GM21381 (cell line): ENCODE data around the gene ZNF771.

Source experiments
- ATAC-seq: cut with Tn5 transposase; IDR thresholded peaks from one replicate; pipeline ENCODE4 v1.9.1; 2021; ENCODE audit warnings: mild to moderate bottlenecking, moderate library complexity; ENCODE audit not compliant: unreplicated experiment

The ZNF771 gene

DNA sequence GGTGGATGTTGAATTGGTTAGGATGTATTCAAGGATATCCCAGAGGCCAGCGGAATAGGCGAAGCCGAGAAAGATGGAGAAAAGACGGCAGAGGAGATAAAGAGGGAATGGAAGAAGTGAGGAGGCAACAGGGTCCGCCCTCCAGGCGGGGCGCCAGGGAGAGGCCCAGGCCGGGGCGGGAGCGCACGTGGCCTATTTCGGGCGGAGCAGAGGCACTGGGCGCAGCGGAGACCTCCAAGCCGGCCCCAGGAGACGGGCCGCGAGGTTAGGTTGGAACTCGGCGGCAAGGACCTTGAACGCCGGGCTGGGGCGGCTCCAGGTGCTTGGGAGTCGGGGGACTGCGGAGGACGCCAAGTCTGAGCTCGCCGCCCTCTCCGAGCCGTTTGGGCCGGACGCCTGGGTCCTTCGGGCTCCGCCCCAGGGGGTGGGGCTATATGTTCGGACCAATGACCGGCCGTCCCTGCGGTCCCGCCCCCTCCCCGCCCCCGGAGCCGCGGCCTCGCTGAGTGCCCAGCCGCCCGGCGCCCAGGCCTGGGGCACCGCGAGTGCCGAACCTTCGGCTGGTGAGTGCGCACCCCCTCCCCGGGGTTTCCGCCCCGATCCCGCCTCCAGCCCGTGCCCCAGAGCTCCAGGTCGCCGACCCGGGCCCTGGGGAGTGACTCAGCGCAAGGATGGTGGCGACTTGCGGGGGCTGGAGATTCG lies at the start of gene ZNF771:
Gene ZNF771, plus strand, starts transcription at position 505 of the 702 bp plus-strand sequence. CDS start 448 bp downstream, outside the sequence.
- peak; percentile 80 for ATAC-seq

GRCh38 chr16:30357715-30358576 lies 49.5 kb upstream of the ZNF771 start:
- ATAC-seq = no peak

DNA sequence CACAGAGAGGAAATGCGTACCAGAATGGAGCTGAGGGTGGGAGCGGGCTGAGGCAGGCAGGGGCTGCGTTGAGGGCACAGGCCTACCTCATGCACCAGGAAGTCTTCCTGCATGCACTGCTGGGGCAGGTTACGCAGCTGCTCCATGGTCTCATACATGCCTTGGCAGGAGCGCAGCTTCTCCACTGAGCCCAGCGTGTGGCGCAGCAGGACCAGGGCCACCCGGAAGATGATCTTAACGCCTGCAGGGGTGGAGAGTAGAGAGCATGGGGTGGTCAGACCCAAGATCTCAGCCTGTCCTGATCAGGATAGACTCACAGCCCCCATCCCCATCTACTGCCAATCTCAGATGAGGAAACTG lies 48.8 kb upstream of the ZNF771 start:
- ATAC-seq = no peak

GRCh38 chr16:30358990-30359870 lies 48.2 kb upstream of the ZNF771 start:
- ATAC-seq = no peak

DNA sequence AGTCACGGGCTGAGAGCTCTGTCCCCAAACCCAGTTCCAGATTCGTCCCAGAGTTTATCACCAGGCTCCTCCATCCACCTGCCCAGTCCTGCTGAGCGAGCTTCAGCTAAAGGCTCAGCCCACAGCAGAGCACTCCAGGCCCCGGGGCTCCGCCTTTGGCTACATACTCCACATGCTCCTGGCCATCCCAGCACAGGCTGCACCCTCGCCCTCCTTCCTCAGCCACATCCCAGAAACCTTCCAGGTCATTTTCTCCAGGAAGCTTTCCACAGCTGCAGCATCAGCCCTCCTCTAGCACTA lies 47.6 kb upstream of the ZNF771 start:
- ATAC-seq = no peak

DNA sequence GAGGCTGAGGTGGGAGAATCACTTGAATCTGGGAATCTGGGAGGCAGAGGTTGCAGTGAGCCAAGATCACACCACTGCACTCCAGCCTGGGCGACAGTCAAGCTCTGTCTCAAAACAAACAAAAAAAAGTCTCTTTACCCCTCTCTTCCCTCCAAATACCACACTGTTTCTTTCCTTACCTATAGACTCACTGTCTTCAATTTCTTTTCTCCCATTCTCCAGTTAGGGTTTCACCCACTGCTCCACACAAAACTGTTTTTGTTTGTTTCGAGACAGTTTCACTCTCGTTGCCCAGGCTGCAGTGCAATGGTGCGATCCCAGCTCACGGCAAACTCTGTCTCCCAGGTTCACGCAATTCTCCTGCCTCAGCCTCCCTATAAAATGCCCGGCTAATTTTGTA lies 46.2 kb upstream of the ZNF771 start:
- ATAC-seq = no peak

DNA sequence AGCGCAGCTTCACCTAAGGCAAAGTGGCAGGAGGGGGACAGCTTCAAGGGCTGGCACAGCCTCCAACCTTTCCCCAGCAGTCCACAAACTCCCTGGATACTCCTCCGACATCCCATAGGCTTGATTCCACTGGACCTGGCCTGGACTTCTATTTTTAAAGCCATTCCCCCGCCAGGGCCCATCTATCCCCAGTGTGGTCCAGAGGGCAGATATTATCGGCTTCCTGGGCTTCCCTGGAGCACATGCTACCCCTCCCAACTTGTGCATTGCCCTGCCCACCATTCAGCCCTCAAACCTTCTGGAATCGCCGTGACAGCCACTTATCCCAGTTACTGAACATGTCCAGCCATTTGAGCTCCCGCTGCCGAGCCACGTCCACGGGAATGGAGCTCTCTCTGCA lies 42.2 kb upstream of the ZNF771 start:
- no peak for ATAC-seq

DNA sequence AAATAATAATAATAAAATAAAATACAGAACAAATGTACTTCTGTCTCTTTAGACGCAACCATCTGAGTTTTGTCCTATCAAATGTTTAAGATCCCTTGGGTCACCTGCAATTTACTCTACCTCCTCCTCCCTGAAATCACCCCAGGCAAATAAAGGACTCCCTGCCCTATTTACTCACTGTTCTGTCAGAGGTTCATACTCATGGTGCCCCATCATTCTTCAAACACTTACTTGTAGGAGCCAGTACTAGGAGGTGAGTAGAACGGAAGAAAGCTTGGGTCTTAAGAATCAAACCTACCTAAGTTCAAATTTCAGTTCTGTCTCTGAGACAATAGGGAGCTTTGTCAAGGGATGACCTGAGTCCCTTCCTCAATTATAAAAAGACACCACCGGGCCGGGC lies 40.9 kb upstream of the ZNF771 start:
- no peak for ATAC-seq

DNA sequence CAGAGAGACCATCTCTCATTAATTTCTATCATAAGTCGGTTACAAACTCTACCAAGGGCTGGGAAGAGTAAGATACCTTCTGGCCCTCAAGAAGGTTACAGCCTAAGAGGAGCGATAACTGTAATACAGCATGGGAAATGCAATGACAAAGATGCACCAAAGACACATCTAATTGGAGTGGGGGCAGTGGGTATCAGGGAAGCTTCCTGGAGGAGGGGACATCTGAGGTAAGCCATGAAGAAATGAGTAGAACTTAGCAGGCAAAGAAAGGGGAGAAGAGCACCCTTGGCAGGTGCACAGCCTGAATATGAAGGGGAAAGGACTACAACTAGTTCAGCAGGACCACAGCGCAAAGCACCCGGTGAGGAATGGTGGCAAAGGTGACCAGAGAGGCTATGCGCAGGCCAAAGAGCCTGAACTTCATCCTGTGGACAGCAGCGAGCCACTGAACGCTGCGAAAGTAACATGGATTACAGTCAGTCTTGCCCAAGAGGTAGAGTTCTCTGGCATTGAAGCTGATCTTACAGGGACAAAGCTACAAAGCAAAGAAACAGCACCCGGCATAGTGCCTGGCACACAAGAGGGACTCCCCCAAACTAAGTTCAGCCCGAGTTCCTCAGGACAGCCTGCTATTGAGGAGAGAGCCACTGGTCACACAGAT lies 39.9 kb upstream of the ZNF771 start:
- no peak for ATAC-seq

GRCh38 chr16:30368122-30368791 lies 39.1 kb upstream of the ZNF771 start:
- no peak for ATAC-seq

GRCh38 chr16:30368792-30369090 lies 38.7 kb upstream of the ZNF771 start:
- ATAC-seq = no peak

- ATAC-seq = no peak
These were observed 38.1 kb upstream of the ZNF771 start for GRCh38 chr16:30369091-30369937.

DNA sequence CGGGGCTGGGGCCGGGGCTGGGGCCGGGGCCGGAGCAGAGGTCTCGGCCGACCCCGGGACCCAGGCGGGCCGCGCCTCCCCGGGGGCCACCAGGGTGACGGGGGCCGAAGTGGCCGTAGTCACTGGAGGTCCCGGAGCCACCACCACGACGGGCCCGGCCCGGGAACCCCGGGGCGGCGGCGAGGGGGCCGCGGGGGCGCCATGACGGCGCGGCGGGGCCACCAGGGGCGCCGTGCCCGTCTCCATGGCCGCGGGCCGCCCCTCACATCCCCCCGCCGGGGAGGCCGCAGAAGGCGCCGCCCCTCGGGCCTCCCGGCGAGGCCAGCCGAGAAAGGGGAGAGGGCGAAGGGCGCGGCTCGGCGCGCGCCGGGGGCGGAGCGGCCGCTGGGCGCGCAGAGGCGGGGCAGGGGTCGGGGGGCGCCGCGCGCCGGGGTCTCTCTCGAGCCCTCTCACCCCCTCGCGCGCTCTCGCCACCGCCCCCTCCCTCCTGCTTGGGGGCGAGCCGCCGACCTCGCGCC lies 37.4 kb upstream of the ZNF771 start:
- ATAC-seq = peak; percentile 1

GRCh38 chr16:30370456-30371247 lies 36.8 kb upstream of the ZNF771 start, which contains the start of gene TBC1D10B:
TSS of gene TBC1D10B (minus strand) at chr16:30370494. CDS start at chr16:30370183, 311 bp downstream.
- ATAC-seq = peak; percentile 71

DNA sequence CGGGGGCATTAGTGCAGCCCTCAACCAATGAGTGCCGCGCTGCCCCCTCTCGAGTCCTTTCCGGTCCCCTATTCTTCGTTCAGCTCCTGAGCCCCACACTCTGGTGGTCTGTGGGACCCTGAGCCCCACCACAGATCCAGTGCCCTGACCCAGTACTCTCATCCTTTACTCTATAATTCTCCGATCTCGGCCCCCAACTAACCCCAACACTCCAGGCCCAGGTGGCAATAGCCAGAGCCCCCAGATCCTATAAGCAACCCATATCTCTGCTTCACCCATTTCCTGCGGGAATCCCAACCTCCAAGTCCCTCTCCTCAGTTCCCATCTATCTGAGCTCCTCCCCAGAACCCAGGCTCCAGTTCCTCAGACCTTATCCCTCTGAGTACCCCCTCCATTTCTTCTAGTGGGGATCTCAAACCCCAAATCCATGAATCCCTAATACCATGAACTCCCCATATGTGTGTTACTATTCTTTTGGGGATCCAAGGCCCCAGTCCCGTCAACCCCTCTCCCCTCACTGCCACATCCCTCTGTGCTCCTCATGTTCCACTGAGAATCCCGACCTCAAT lies 36.1 kb upstream of the ZNF771 start:
- no peak for ATAC-seq

DNA sequence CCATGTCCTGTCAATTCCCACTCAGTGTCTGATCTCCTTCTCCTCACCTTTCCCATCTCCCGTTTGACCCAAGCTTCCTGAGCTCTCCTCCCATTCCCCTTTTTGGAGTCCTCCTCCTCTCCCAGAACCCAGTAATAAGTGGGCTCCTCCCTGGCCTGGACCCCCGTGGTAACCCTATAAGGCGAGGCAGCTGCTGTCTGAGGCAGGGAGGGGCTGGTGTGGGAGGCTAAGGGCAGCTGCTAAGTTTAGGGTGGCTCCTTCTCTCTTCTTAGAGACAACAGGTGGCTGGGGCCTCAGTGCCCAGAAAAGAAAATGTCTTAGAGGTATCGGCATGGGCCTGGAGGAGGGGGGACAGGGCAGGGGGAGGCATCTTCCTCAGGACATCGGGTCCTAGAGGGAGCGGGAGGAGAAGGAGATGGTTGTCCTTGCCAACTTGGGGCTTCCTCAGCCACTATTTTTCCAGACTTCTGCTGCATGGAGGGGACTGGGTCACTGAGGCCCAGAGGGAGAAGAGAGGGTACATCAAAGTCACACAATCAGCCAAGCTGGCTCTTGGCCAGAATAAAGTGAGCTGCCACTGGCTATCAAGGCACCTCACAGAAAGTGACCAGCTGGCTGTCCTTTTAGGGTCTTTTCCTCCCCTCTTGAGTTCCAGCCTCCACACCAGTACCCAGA lies 35.2 kb upstream of the ZNF771 start:
- ATAC-seq = no peak

GRCh38 chr16:30372725-30373124 lies 34.7 kb upstream of the ZNF771 start:
- no peak for ATAC-seq

GRCh38 chr16:30374538-30374937 lies 32.9 kb upstream of the ZNF771 start, which contains the start of gene MYL11:
TSS of gene MYL11 (plus strand) at chr16:30374802. CDS start at chr16:30374858, 56 bp downstream.
- no peak for ATAC-seq
